ENCODE data around the gene CMIP.

CMIP gene

GRCh38 chr16:81445966-81446906 lies 1.6 kb downstream of the CMIP start:
- peak overlapping the region; percentile 97 for H3K27ac ChIP-seq
- DNase-seq (ENCODE audit: low read depth, low spot score): peak; percentile 54

DNA sequence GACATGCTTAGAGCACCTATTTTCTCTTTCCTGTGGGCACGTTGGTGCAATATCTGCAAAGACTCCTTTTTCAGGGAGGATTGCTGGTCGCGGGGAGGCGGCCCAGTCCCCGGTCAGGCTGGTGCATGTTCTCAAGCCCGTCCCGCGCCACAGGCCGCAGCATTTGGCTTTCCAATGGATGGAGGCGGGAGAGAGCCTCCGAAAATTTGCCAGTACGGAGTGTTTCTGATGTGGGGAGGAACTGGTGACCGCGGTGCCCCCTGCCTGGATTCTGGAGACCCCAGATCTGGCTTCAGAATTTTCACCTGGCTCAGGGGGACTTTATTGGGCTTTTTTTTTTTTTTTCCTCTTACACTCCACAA lies 2.3 kb downstream of the CMIP start:
- H3K27ac ChIP-seq: peak overlapping the region; percentile 97
- no peak for DNase-seq (ENCODE audit: low read depth, low spot score)

DNA sequence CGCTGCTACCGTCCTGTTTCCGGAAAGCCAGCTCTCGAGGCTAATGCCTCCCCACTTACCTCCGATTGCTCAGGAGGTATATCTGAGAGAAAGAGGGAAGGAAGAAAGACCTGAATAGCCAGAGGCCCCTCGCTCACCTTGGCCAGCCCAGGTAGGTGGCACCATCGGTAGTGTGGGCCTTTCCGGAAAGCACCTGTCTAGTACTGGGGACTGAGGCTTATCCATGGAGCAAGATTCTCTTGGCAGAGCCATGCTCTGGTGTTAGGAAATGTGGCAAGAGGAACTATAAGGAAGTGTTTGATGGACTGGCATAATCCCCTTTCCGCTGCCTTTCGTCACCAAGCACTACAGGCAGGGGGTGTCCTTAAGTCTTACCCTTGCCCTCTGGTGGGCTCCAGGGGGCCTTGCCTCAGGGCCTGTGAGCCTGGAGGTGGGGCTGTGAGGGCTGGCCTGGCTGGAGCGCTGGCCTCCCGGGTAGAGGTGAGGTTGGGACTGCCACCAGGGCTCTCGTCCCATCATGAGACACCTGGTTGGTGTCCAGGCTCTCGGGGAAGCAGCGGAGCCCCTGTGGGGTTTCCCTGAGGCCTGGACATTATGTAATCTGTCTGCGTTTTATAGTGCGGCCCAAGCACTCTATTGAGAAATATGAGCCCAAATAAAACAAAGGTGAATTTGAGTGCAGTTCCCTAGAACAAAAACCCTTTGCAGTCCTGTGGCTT lies 2.9 kb downstream of the CMIP start:
- H3K27ac ChIP-seq: peak overlapping the region; percentile 97
- DNase-seq (ENCODE audit: low read depth, low spot score): no peak

GRCh38 chr16:81448154-81449131 lies 3.8 kb downstream of the CMIP start:
- no peak for DNase-seq (ENCODE audit: low read depth, low spot score)
- peak overlapping the region; percentile 97 for H3K27ac ChIP-seq

DNA sequence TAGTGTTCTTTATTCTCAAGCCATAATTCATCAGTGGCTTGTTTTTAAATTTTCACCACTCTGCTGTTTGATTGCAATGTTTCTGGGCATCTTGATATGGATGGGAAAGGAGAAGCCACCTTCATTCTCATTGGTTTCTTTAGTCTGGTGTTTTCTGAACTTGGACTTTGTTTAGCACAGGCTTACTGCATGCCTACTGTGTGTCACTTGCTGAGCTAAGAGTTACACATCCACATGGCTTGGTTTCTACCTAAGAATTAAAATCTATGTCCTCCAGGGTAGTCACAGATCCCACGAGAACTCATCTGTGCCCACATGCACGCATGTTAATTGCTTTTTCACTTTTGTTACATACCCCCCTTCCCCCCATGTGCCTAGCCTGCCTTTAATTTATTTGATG lies 4.6 kb downstream of the CMIP start:
- no peak overlapping the region for H3K27ac ChIP-seq

DNA sequence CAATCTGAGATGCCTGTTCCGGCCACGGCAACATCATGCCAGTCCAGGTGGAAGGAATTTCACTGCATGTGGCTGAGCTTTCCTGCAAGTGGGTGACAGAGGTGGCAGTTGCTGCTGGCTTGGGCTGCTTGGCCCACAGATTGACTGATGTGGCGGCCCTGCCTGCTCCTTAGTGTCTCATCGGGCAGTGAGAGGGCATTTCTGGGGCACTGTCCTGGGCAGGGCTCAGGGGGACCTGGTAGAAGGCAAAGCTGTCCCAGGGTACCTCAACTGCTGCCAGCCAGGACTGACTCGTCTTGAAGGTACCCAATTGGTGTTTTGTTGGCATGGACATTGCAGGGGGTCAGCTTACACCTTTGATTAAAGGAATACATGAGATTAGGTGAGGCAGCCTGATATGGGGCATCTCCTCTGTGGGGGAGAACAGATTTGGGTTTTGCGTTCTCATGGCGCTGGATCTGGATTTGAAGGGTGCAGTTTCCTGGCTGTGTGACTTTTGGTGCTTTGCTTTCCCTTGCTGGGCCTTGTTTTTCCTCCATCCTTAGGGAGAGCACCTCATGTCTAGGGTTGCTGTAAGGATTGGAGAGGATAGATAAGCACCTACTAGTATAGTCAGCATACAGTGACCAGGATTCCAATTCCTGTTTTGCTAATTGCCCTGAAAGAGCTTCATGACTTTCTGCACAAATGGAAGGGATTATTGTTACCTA lies 5.4 kb downstream of the CMIP start:
- no peak for DNase-seq (ENCODE audit: low read depth, low spot score)
- no peak overlapping the region for H3K27ac ChIP-seq

More for the DNA sequence above, 4.6 kb downstream of the CMIP start:
- no peak for DNase-seq (ENCODE audit: low read depth, low spot score)

GRCh38 chr16:81450783-81451491 lies 6.3 kb downstream of the CMIP start:
- H3K27ac ChIP-seq: no peak overlapping the region
- DNase-seq (ENCODE audit: low read depth, low spot score): no peak

DNA sequence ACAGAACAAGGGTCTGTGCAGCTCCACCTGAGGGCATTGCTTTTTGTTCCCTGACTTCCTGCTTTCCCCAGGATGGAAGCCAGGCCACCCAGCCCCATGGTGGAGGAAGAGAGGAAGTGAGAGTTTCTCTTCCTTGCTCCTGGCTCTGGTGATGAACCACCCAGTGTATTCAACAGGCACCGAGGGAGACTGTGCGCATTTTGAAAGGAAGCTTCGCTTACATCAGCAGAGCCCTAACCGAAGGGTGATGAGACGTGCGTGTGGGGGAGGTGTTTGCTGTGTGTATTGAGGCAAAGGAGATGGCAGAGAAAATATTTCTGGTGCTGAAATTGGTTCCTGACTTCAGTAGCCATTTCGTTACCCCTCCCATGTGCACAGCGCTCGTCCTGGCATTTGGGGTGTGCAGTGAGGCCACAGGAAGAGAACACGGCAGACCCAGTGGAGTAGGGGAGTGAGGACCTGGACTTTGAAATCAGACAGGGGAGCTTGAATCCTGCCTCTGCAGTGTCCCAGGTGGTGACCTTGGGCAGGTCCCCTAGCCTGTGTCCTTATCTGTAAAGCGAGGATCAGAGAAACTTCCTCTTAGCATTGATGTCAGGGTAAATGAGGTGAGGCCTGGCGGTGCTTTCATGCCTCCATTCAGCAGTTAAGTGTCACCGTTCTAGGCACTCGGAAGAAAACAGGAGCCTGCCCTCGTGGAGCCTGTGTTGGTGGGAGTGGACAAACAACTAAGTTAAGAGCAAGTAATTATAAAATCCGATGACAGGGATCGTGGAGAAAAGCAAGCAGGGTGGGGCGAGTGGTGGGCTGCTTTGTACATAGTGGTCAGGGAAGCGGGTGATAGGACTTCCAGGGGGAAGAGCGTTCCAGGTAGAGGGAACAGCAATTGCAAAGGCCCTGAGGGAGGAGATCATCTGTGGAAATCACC lies 7.4 kb downstream of the CMIP start:
- no peak for DNase-seq (ENCODE audit: low read depth, low spot score)

DNA sequence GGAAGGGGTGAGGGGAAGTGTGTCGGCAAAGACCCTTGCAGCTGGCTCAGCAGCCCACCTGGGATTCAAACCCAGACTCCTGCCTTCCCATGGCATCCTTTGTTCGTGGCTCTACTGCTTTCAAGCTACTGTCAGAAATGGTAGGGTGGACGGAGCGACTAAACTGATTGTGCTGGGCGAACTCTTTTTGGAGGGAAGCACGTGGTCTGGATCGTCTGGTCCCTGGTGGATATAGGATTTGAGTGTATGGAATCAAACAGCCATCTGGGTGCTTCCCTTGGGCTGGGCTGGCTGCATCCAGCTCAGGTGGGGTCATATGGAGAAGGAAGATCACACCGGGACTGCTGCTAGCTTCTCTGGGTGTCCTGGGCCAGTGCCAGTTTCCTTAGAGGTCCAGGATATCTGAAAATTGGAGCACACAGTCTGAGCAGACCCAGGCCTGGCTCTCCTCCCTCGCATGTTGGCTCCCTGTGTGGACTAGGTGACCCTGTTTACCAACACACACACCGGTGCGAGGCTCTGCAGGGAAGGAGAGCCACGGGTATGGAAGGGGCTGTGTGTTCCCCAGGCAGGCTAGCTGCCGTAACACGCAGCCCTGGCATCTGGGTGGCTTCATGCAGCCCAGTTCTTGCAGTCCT lies 8.6 kb downstream of the CMIP start:
- H3K27ac ChIP-seq: no peak overlapping the region
- DNase-seq (ENCODE audit: low read depth, low spot score): no peak

More for the DNA sequence above, 7.4 kb downstream of the CMIP start:
- H3K27ac ChIP-seq: no peak overlapping the region

GRCh38 chr16:81454044-81454443 lies 9.4 kb downstream of the CMIP start:
- no peak overlapping the region for H3K27ac ChIP-seq
- DNase-seq (ENCODE audit: low read depth, low spot score): no peak

DNA sequence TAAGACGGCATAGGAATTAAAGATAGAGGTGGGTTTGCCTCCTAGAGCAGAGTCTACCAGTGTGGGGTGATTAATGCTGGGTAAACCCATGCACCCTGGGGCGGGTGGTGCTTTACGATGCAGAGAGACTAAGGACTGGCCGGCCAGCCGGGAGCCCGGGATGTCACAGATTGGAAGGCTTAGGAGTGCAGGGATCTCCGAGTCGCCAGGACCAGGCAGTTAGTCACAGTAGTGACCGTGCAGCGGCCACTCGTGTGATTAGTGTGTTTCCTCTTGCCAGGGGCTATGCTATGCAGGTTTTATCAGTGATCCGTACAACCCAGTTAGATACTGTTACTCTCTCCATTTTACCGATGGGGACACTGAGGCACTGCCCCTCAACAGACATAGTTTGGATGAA lies 10.4 kb downstream of the CMIP start:
- H3K27ac ChIP-seq: no peak overlapping the region
- DNase-seq (ENCODE audit: low read depth, low spot score): no peak

DNA sequence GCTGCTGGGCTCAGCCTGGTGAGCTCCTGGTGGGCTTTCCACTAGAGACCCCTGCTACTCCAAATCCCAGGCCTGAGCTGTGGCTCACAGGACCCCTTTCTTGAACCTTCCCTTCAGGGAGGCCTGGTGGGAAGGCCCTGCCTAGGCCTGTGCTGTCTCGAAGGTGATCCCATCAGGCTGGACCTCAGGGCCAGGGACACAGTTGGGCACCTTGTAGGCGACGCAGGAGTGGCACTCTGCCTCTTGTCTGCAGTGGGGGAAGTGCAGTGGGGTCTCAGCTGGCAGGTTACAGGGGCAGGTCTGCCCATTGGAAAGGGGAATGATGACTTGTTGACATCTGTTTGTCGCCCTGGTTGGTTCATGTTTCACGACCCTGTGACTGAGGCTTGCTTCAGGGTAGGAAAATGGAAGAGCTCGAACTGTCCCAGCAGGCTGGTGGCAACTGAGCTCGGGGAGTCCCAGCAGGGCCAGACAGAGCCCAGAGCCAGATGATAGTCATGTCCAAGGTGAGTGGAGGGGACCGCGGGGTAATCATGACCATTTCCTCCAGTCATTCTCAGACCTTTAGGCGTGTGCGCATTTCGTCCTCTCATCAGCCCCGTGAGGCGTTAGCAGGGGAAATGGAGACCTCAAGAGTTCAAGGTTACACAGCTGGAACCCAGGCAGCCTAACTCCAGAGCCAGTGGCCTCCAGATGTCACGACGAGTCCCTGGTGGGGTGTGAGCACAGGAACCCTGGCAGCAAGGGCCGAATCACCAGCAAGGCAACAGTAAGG lies 11.3 kb downstream of the CMIP start:
- H3K27ac ChIP-seq: no peak overlapping the region
- no peak for DNase-seq (ENCODE audit: low read depth, low spot score)

DNA sequence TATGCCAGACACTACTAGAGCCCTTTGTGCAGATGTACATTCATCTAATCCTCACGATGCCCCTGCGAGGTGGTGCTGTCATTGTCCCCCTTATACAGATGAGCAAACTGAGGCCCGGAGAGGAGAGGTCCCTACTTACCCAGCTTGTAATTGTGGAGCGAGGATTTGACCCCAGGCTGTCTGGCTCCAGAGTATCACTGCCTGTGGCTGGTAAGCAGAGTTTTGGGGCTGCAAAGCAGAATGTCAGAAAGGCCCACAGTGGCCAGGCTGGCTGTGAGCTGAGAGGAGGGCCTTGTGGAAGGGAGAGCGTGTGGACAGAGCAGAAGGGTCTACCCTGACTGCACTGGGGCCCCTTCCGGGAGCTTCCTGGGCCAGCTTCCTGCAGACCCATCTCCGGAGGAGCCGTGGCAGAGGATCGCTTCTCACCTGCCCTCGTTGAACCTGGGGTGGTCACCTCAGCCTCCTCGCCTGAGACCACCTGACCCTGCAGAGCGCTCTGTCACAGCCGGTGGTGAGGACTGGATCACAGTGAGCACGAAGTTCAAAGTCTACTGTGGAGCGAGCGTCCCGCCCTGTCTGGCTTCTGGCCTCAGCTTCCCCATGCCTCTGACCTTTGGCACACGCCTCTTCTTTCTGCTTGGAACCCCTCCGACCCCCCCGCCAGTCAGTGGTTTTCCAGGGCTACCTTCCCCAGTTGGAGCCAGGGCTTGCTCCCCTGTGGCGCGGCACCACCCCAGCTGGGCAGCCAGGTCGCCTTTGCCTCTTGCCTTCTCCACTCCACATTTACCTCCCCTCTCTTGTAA lies 12.1 kb downstream of the CMIP start:
- no peak overlapping the region for H3K27ac ChIP-seq
- DNase-seq (ENCODE audit: low read depth, low spot score): no peak

DNA sequence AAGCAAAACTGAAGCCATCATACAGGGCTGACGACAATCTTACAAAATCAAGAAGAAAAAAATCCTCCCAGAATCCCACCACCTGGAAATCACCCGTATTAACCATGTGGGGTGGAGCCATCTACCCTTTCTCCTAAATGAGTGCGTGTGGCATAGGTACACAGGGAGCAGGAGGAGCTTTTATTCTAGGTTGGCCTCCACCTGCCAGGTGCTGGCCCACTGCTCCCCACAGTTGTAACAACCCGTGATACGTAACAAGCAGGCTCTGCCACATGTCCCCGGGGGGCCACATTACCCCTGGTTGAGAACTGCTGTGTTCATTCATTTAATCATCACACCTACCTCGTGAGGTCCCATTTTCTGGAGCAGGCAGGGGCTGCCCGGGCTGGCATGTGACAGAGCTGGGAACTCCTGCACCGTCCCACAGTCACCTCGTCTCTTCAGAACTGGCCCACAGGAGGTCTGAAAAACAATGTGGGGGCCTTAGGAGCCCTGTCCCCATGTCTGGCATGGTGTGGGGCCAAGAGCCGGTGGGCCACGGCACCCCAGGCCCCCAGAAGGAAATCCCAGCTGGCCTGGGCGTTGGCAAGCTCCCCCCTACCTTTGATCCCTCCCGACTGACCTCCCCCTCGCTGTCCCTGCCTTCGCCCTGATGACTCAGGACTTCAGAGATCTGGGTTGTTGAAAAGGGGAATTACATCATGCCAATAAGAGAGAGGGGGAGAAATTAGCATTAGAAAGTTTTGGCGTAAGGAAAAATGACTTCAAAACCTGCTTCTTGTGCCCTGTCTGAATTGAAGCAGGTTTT lies 12.9 kb downstream of the CMIP start:
- DNase-seq (ENCODE audit: low read depth, low spot score): no peak
- peak overlapping the region; percentile 46 for H3K27ac ChIP-seq

- no peak for DNase-seq (ENCODE audit: low read depth, low spot score)
- peak overlapping the region; percentile 46 for H3K27ac ChIP-seq
These were observed 13.6 kb downstream of the CMIP start for GRCh38 chr16:81458149-81458669.

Measured in epithelial cell of prostate (primary cell).